Common myeloid progenitor, CD34-positive (primary cell): ENCODE results near the gene BEAN1.
"Not testable (repeated sequence)": the region's sequence is repeated elsewhere in the genome, so short reads cannot be mapped to it uniquely, and the experiment has no call there.

ENCODE experiments used
- CTCF ChIA-PET: fragments of 350-600 bp; sonication (Branson Sonifier 250); formaldehyde crosslinking; loops from one replicate; lab custom pipeline; 2021; ENCODE audit warnings: antibody characterized with exemption; lab: Charles Lee
- POLR2A ChIA-PET: fragments of 350-600 bp; sonication (Branson Sonifier 250); formaldehyde crosslinking; loops from one replicate; lab custom pipeline; 2021; ENCODE audit warnings: antibody characterized with exemption; lab: Charles Lee
- DNase-seq, 3 donors: peaks; one replicate each; pipeline versions ENCODE4 v3.0.0 to v3.0.0-alpha.2; 2013
- H3K27ac ChIP-seq, 2 experiments: 1 replicate in 1 of 2; 2 replicates in 1 of 2; pipeline ENCODE4 v1.7.0; 2013; ENCODE audit warnings: inconsistent platforms in 2 of 2, low read length in 2 of 2, mild to moderate bottlenecking in 2 of 2, low read depth in 1 of 2, moderate library complexity in 1 of 2; ENCODE audit not compliant: severe bottlenecking in 2 of 2, insufficient read depth in 1 of 2, poor library complexity in 1 of 2
- H3K27me3 ChIP-seq, 5 experiments: replicated peaks in 2 of 5; 1 replicate in 3 of 5; 2 replicates in 2 of 5; pipeline versions ENCODE4 v1.6.1 to v1.7.0; 2013; ENCODE audit warnings: low read length in 4 of 5, mild to moderate bottlenecking in 2 of 5, moderate library complexity in 2 of 5, inconsistent platforms in 1 of 5; ENCODE audit not compliant: insufficient read depth in 5 of 5, control insufficient read depth in 4 of 5
- H3K36me3 ChIP-seq, 4 experiments: 1 replicate in 2 of 4; 2 replicates in 2 of 4; pipeline versions ENCODE4 v1.6.1 to v1.7.0; 2013; ENCODE audit warnings: low read length in 3 of 4, control low read depth in 1 of 4, mild to moderate bottlenecking in 1 of 4; ENCODE audit not compliant: control insufficient read depth in 4 of 4, insufficient read depth in 4 of 4
- H3K4me1 ChIP-seq, 4 experiments: 1 replicate in 3 of 4; 2 replicates in 1 of 4; pipeline versions ENCODE4 v1.6.1 to v1.7.1; 2013; ENCODE audit warnings: low read length in 3 of 4, mild to moderate bottlenecking in 3 of 4, control low read depth in 1 of 4, inconsistent platforms in 1 of 4, moderate library complexity in 1 of 4; ENCODE audit not compliant: control insufficient read depth in 4 of 4, insufficient read depth in 4 of 4; ENCODE audit errors: control extremely low read depth in 1 of 4
- H3K4me3 ChIP-seq, 7 experiments: 1 replicate in 4 of 7; 2 replicates in 3 of 7; pipeline versions ENCODE4 v1.5.1 to v1.7.0; 2013; ENCODE audit warnings: mild to moderate bottlenecking in 7 of 7, low read length in 6 of 7, moderate library complexity in 6 of 7, inconsistent platforms in 2 of 7, low read depth in 2 of 7, control low read depth in 1 of 7; ENCODE audit not compliant: insufficient read depth in 4 of 7, control insufficient read depth in 1 of 7; ENCODE audit errors: extremely low read depth in 1 of 7
- H3K9me3 ChIP-seq, 5 experiments: 1 replicate in 4 of 5; 2 replicates in 1 of 5; pipeline versions ENCODE4 v1.6.1 to v1.7.1; 2013; ENCODE audit warnings: low read length in 4 of 5, mild to moderate bottlenecking in 2 of 5, inconsistent platforms in 1 of 5, low read depth in 1 of 5, moderate library complexity in 1 of 5; ENCODE audit not compliant: control insufficient read depth in 4 of 5, insufficient read depth in 2 of 5; ENCODE audit errors: control extremely low read depth in 1 of 5
- WGBS: methylation state at CpG from one replicate; pipeline ENCODE4 v1.1.5; 2013; ENCODE audit not compliant: insufficient coverage; 5-methylcytosine and 5-hydroxymethylcytosine counted together

The BEAN1 gene

GRCh38 chr16:66494916-66495315, 67.8 kb downstream of the BEAN1 start:
- ChIA-PET POLR2A (no interaction called here), CTCF (interaction anchor here (1.5 kb wide), 1 partner anchor 18 kb away, joined by 3 read pairs; no protein-coding TSS in a partner anchor)
- H3K9me3 ChIP-seq = no peaks in the 10 kb centered on the region
- WGBS = 100% methylated on average over 1 of the region's 2 CpGs
- DNase-seq = no peak
- no peaks in the 10 kb centered on the region for H3K27me3 ChIP-seq
- no peaks in the 10 kb centered on the region for H3K36me3 ChIP-seq
- peaks cover 0 to 11% (median 11%) of the 10 kb centered on the region in 4 experiments for H3K4me1 ChIP-seq
- H3K4me3 ChIP-seq = no peak overlapping the region
- no peak overlapping the region for H3K27ac ChIP-seq

DNA sequence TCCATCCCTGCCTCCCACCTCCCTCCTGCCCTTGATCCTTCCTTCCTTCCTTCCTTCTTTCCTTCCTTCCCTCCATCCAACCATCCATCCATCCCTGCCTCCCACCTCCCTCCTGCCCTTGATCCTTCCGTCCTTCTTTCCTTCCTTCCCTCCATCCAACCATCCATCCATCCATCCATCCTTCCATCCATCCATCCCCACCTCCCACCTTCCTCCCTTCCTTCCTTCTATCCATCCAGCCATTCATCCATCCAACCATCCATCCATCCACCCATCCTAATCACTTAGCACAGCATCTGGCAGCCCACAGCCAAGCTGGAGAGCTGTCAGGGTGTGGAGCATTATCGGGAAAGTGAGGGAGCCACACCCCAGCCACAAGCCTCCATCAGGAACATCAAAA, 68.3 kb downstream of the BEAN1 start:
- H3K27me3 ChIP-seq = no peaks in the 10 kb centered on the region
- H3K9me3 ChIP-seq = no peaks in the 10 kb centered on the region
- CTCF ChIA-PET = interaction anchor here (1.3 to 1.5 kb wide), 2 partner anchors 15 to 19 kb away, joined by 3 read pairs; no protein-coding TSS in a partner anchor
- 100% methylated on average over 1 of the region's 2 CpGs for WGBS
- H3K4me1 ChIP-seq = peaks cover 0 to 11% (median 10%) of the 10 kb centered on the region in 4 experiments
- H3K36me3 ChIP-seq = no peaks in the 10 kb centered on the region
- no peak overlapping the region for H3K4me3 ChIP-seq
- POLR2A ChIA-PET = no interaction called here
- no peak for DNase-seq
- H3K27ac ChIP-seq = no peak overlapping the region

DNA sequence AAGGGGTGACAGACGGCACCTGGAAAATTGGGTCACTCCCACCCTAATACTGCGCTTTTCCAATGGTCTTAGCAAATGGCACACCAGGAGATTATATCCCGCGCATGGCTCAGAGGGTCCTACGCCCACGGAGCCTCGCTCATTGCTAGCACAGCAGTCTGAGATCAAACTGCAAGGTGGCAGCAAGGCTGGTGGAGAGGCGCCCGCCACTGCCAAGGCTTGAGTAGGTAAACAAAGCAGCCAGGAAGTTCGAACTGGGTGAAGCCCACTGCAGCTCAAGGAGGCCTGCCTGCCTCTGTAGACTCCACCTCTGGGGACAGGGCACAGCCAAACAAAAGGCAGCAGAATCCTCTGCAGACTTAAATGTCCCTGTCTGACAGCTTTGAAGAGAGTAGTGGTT, 69.1 kb downstream of the BEAN1 start:
- H3K36me3 ChIP-seq, POLR2A ChIA-PET, H3K27me3 ChIP-seq, DNase-seq, H3K9me3 ChIP-seq, H3K4me1 ChIP-seq, H3K4me3 ChIP-seq, H3K27ac ChIP-seq: not testable (repeated sequence)
- CTCF ChIA-PET = interaction anchor here (0.6 to 1.3 kb wide), 3 partner anchors 15 to 93 kb away, joined by 3 read pairs; no protein-coding TSS in a partner anchor
- whole genome bisulfite sequencing = 100% methylated on average over 5 of the region's 10 CpGs

GRCh38 chr16:66497921-66498320, 70.8 kb downstream of the BEAN1 start:
- CTCF ChIA-PET, H3K4me1 ChIP-seq, DNase-seq, H3K4me3 ChIP-seq, POLR2A ChIA-PET, H3K36me3 ChIP-seq, H3K9me3 ChIP-seq, H3K27ac ChIP-seq, H3K27me3 ChIP-seq: not testable (repeated sequence)
- 100% methylated on average over 1 of the region's 2 CpGs for WGBS

DNA sequence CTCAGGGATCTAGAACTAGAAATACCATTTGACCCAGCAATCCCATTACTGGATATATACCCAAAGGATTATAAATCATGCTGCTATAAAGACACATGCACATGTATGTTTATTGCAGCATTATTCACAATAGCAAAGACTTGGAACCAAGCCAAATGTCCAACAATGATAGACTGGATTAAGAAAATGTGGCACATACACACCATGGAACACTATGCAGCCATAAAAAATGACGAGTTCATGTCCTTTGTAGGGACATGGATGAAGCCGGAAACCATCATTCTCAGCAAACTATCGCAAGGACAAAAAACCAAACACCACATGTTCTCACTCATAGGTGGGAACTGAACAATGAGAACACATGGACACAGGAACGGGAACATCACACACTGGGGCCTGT, 74.5 kb downstream of the BEAN1 start:
- H3K36me3 ChIP-seq, POLR2A ChIA-PET, H3K4me1 ChIP-seq, CTCF ChIA-PET, H3K27me3 ChIP-seq, H3K27ac ChIP-seq, H3K4me3 ChIP-seq, H3K9me3 ChIP-seq, DNase-seq: not testable (repeated sequence)
- no CpG with 5 or more reads among the region's 4 CpGs for WGBS

DNA sequence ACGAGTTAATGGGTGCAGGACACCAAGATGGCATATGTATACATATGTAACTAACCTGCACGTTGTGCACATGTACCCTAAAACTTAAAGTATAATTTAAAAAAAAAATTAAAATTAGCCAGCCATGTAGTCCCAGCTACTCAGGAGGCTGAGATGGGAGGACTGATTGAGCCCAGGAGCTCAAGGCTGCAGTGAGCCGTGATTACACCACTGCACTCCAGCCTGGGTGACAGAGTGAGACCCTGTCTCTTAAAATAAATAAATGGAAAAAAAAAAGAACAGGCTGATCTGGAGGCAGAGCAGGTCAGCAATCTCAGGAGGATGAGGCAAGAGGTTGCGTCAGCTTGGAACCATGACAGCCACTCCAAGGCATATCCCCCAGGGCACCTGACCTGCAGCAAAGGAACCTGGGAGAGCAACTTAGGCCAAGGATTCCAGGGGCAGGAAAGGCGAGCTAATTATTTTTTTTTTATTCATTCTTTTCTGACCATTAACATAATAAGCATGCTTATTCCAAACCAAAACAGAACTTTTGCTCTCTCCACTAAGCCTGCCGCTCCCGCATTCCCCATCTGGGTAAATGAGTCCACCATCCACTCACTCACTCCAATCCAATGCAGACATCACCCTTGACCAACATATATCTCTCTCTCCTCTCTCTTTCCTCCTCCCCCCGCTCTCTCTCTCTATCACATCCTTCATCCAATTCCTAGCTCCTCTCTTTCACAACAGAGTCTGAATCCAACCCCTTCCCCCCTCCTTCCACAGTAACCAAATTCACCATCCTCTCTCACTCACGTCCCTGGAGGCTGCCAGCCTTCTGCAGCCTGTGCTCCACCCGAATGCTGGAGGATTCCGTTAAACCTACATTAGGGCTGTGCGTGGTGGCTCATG, 75.2 kb downstream of the BEAN1 start:
- Histone ChIP-seq H3K4me3 (no peak overlapping the region), H3K9me3 (no peaks in the 10 kb centered on the region), H3K27ac (no peak overlapping the region), H3K4me1 (no peaks in the 10 kb centered on the region), H3K36me3 (no peaks in the 10 kb centered on the region), H3K27me3 (no peaks in the 10 kb centered on the region)
- 96% methylated on average over 5 of the region's 12 CpGs for WGBS
- ChIA-PET CTCF (interaction anchor here (0.6 to 1.2 kb wide), 5 partner anchors 13 to 106 kb away, joined by 3 to 4 read pairs (median 3); no protein-coding TSS in a partner anchor), POLR2A (interaction anchor here (0.6 kb wide), 1 partner anchor 22 kb away, joined by 4 read pairs; no protein-coding TSS in a partner anchor)
- no peak for DNase-seq

DNA sequence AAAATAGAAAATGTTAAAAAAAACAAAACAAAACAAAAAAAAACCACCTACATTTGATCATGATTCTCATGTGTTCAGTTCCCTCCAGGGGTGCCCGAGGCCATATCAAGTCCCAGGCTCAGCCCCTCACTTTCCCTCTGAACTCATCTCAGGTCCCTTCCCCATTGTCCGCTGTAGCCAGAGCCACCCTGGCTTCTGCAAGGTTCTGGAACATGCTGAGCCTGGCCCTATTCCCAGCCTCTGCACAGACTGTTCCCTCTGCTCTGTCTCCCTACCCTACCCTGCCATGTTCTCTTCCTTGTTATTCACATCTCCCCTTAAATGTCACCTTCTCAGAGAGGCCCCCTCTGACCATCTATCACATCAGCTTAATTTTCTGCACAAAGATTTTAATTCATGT, 75.9 kb downstream of the BEAN1 start:
- DNase-seq = no peak
- POLR2A ChIA-PET = no interaction called here
- H3K4me1 ChIP-seq = no peaks in the 10 kb centered on the region
- H3K4me3 ChIP-seq = no peak overlapping the region
- WGBS = 100% methylated on average over 1 of the region's 2 CpGs
- CTCF ChIA-PET = interaction anchor here (1.0 to 1.6 kb wide), 4 partner anchors 12 to 106 kb away, joined by 3 to 4 read pairs (median 3); no protein-coding TSS in a partner anchor
- no peaks in the 10 kb centered on the region for H3K9me3 ChIP-seq
- no peak overlapping the region for H3K27ac ChIP-seq
- no peaks in the 10 kb centered on the region for H3K36me3 ChIP-seq
- H3K27me3 ChIP-seq = no peaks in the 10 kb centered on the region
